K562 (cell line): ENCODE results near the gene EHBP1. TPM values are rescaled to one million over a fixed set of nuclear protein-coding genes. Genes with fewer than 3 reads are reported as not detected.
A peak's percentile ranks its signal among the peaks of the same experiment; 100 is the strongest.

Source experiments
- ATAC-seq: fragments of 200-7000 bp; cut with Tn5 transposase; 3 replicates; pipeline ENCODE4 v1.9.1; 2020; ENCODE audit warnings: moderate library complexity
- BruUV-seq: library from RNA; stranded (reverse); fragments of 400-500 nt; replicated peaks from 2 replicates; lab custom pipeline; 2021; lab: Mats Ljungman, UMichigan
- CTCF ChIA-PET: fragments of 300-600 bp; formaldehyde crosslinking; extraction: SDS; loops from one replicate; lab custom pipeline; 2021; ENCODE audit warnings: low intra/inter-chr PET ratio; lab: Yijun Ruan, JAX
- POLR2A ChIA-PET: fragments of 300-600, 350-650 bp; sonication (Branson Sonifier 250); formaldehyde crosslinking; extraction: SDS; loops from one replicate; lab custom pipeline; 2021; ENCODE audit warnings: antibody characterized with exemption, inconsistent platforms; lab: Yijun Ruan, JAX
- DNase-seq, 4 experiments: peaks; one replicate each; pipeline versions ENCODE4 v3.0.0 to v3.0.0-alpha.2; 2011 to 2018; ENCODE audit warnings: low spot score in 3 of 4, mixed read lengths in 3 of 4; ENCODE audit errors: extremely low read depth in 1 of 4
- FAIRE-seq: peaks from 2 replicates; lab custom pipeline; 2011; peaks lifted over from hg19 to GRCh38; lab: Jason Lieb, UNC
- H2AFZ ChIP-seq: 2 replicates; pipeline ENCODE4 v1.6.0; 2011; ENCODE audit warnings: low read depth, low read length, control low read depth, inconsistent platforms
- H3K27ac ChIP-seq: fragments of 200-600 bp; 3 replicates; pipeline ENCODE4 v1.8.0; 2011; ENCODE audit warnings: low read depth, mild to moderate bottlenecking, control low read depth, inconsistent platforms, low read length, moderate library complexity, mixed read lengths; ENCODE audit errors: extremely low read depth
- H3K27me3 ChIP-seq, 2 experiments: fragments of 300-600 bp in 1 of 2; 2 replicates in 1 of 2; 3 replicates in 1 of 2; pipeline versions ENCODE4 v1.6.0 to v1.8.0; 2011; ENCODE audit warnings: inconsistent platforms in 2 of 2, low read length in 2 of 2, mild to moderate bottlenecking in 1 of 2, mixed read lengths in 1 of 2, moderate library complexity in 1 of 2; ENCODE audit not compliant: control insufficient read depth in 2 of 2, insufficient read depth in 2 of 2
- H3K36me3 ChIP-seq: fragments of 300-600 bp; 3 replicates; pipeline ENCODE4 v1.8.0; 2011; ENCODE audit warnings: mild to moderate bottlenecking, low read length, inconsistent platforms; ENCODE audit not compliant: control insufficient read depth, insufficient read depth
- H3K4me1 ChIP-seq, 2 experiments: fragments of 200-600 bp in 1 of 2; replicated peaks in 1 of 2; 2 replicates in 1 of 2; 3 replicates in 1 of 2; pipeline versions ENCODE4 v1.5.1 to v1.8.0; 2011; ENCODE audit warnings: inconsistent platforms in 2 of 2, low read length in 2 of 2, mild to moderate bottlenecking in 1 of 2, mixed read lengths in 1 of 2, moderate library complexity in 1 of 2; ENCODE audit not compliant: control insufficient read depth in 2 of 2, insufficient read depth in 2 of 2
- H3K4me2 ChIP-seq: 2 replicates; pipeline ENCODE4 v1.6.1; 2011; ENCODE audit warnings: low read length, control low read depth, inconsistent platforms, mixed read lengths; ENCODE audit not compliant: insufficient read depth
- H3K4me3 ChIP-seq: fragments of 200-600 bp; sonication (generic), shearing (Covaris generic); 2 replicates; pipeline ENCODE4 v1.5.1; 2016; ENCODE audit warnings: control low read depth, inconsistent platforms
- H3K79me2 ChIP-seq: fragments of 200-600 bp; 3 replicates; pipeline ENCODE4 v1.8.0; 2011; ENCODE audit warnings: low read length, inconsistent platforms; ENCODE audit not compliant: control insufficient read depth, insufficient read depth
- H3K9ac ChIP-seq, 2 experiments: 2 replicates each; pipeline versions ENCODE4 v1.6.0 to v1.6.1; 2011; ENCODE audit warnings: low read depth in 2 of 2, low read length in 2 of 2, control low read depth in 1 of 2, inconsistent platforms in 1 of 2, mild to moderate bottlenecking in 1 of 2, mixed read lengths in 1 of 2; ENCODE audit not compliant: insufficient read depth in 1 of 2
- H3K9me1 ChIP-seq: one replicate; pipeline ENCODE4 v1.6.0; 2011; ENCODE audit warnings: inconsistent platforms, mild to moderate bottlenecking, low read length, moderate library complexity; ENCODE audit not compliant: control insufficient read depth, insufficient read depth
- H3K9me3 ChIP-seq: replicated peaks from 2 replicates; pipeline ENCODE4 v1.5.1; 2011; ENCODE audit warnings: low read depth, low read length, inconsistent platforms; ENCODE audit not compliant: control insufficient read depth, insufficient read depth
- H4K20me1 ChIP-seq: replicated peaks from 2 replicates; pipeline ENCODE4 v1.6.1; 2011; ENCODE audit warnings: low read length, inconsistent platforms, mixed read lengths; ENCODE audit not compliant: control insufficient read depth, insufficient read depth
- ATF1 ChIP-seq, 2 experiments: fragments of 450-650 bp in 1 of 2; IDR thresholded peaks; 2 replicates each; pipeline ENCODE4 v1.6.1; 2016; ENCODE audit warnings: missing compliant biosample characterization in 1 of 2, missing genetic modification characterization in 1 of 2
- CBFA2T3 ChIP-seq: fragments of 450-650 bp; IDR thresholded peaks from 2 replicates; pipeline ENCODE4 v1.6.1; 2017
- CBFB ChIP-seq: sonication (generic); formaldehyde crosslinking; IDR thresholded peaks from 2 replicates; pipeline ENCODE4 v1.4.0; 2020; ENCODE audit warnings: mild to moderate bottlenecking, missing genetic modification reagents
- CHD1 ChIP-seq: fragments of 200-600 bp; sonication (generic); IDR thresholded peaks from one replicate; pipeline ENCODE4 v1.6.1; 2012; ENCODE audit warnings: mild to moderate bottlenecking, moderate library complexity, low read length, inconsistent platforms
- CXXC5 ChIP-seq: fragments of 250-450 bp; sonication (Bioruptor Pico); IDR thresholded peaks from 2 replicates; pipeline ENCODE4 v1.8.0; 2022; ENCODE audit warnings: inconsistent platforms, mild to moderate bottlenecking, moderate library complexity
- ELF1 ChIP-seq: fragments of 200-800 bp; sonication (Bioruptor generic); IDR thresholded peaks from 2 replicates; pipeline ENCODE4 v1.6.1; 2016; ENCODE audit warnings: missing genetic modification characterization, missing compliant biosample characterization
- FOXP1 ChIP-seq: sonication (generic); formaldehyde crosslinking; IDR thresholded peaks from 2 replicates; pipeline ENCODE4 v1.8.0; 2022; ENCODE audit warnings: mild to moderate bottlenecking, missing genetic modification reagents
- HDAC2 ChIP-seq: fragments of 450-650 bp; IDR thresholded peaks from 2 replicates; pipeline ENCODE4 v1.6.1; 2016; ENCODE audit warnings: mild to moderate bottlenecking
- HMBOX1 ChIP-seq: sonication (generic); IDR thresholded peaks from 2 replicates; pipeline ENCODE4 v1.6.1; 2016
- ILK ChIP-seq: fragments of 450-650 bp; IDR thresholded peaks from 2 replicates; pipeline ENCODE4 v1.6.1; 2016; ENCODE audit warnings: missing genetic modification characterization, low read depth, mild to moderate bottlenecking, missing compliant biosample characterization, moderate library complexity, borderline replicate concordance
- MCM5 ChIP-seq: fragments of 450-650 bp; IDR thresholded peaks from 2 replicates; pipeline ENCODE4 v1.6.1; 2016; ENCODE audit warnings: low read depth
- MXD1 ChIP-seq: fragments of 250-450 bp; sonication (Bioruptor Pico); IDR thresholded peaks from 2 replicates; pipeline ENCODE4 v1.8.0; 2021; ENCODE audit warnings: borderline replicate concordance, mild to moderate bottlenecking, moderate library complexity; ENCODE audit not compliant: poor library complexity, severe bottlenecking
- NRF1 ChIP-seq, 2 experiments: fragments of 450-650 bp; IDR thresholded peaks in 1 of 2; conservative IDR thresholded peaks in 1 of 2; 2 replicates each; pipeline ENCODE4 v1.6.1; 2014; ENCODE audit warnings: mild to moderate bottlenecking in 2 of 2
- OTX1 ChIP-seq: fragments of 450-650 bp; formaldehyde crosslinking; IDR thresholded peaks from 2 replicates; pipeline ENCODE4 v1.4.0; 2022; ENCODE audit warnings: mild to moderate bottlenecking
- PKNOX1 ChIP-seq: fragments of 450-650 bp; IDR thresholded peaks from 2 replicates; pipeline ENCODE4 v1.6.1; 2016
- SREBF1 ChIP-seq: fragments of 150-350 bp; IDR thresholded peaks from 2 replicates; pipeline ENCODE4 v1.6.1; 2014; ENCODE audit warnings: antibody characterized with exemption, low read depth, low read length, borderline replicate concordance
- U2AF1 ChIP-seq: fragments of 200-400 bp; formaldehyde crosslinking; optimal IDR thresholded peaks from 2 replicates; pipeline ENCODE3; 2017; ENCODE audit warnings: mild to moderate bottlenecking, low read depth, low read length, moderate library complexity
- ZNF175 ChIP-seq: fragments of 200-800 bp; sonication (Bioruptor generic); IDR thresholded peaks from 2 replicates; pipeline ENCODE4 v1.6.1; 2016; ENCODE audit warnings: low read depth, mild to moderate bottlenecking, missing genetic modification characterization, missing compliant biosample characterization
- WGBS: fragments of 100-300 bp; shearing (Covaris generic); methylation state at CpG from one replicate; pipeline ENCODE4 v1.1.6; 2016; ENCODE audit warnings: low coverage, mixed read lengths; ENCODE audit not compliant: insufficient coverage; ENCODE audit errors: missing lambda C conversion rate; 5-methylcytosine and 5-hydroxymethylcytosine counted together
- in situ Hi-C: fragments of 300-500 bp; cut with MboI; formaldehyde crosslinking; loops from 4 replicates; pipeline ENCODE4 v1.15.0; 2018; ENCODE audit warnings: inconsistent platforms, mixed read lengths
- intact Hi-C: fragments of 100-400 bp; cut with micrococcal nuclease; formaldehyde crosslinking; loops from 2 replicates; pipeline ENCODE4 v1.14.2; 2022
- polyA plus RNA-seq, 8 experiments: library from polyadenylated mRNA; depleted of rRNA in 4 of 8; stranded (reverse) in 5 of 8; unstranded in 3 of 8; fragments of >200 nt; fragmentation: Nextera tagmentation in 2 of 8; fragmentation: Illumina TruSeq in 1 of 8; extraction: Ambion mirVana in 2 of 8; extraction: Trizol in 1 of 8; gene quantifications; 2 replicates each; pipeline versions ENCODE4 v1.2.1 to v1.2.3, GENCODE V29; 2011 to 2014; ENCODE audit warnings: inconsistent platforms in 1 of 8, missing spikeins in 1 of 8
- total RNA-seq, 7 experiments: library from RNA; depleted of rRNA in 6 of 7; stranded (reverse); fragments of >200 nt in 6 of 7; fragmentation: Illumina TruSeq in 2 of 7; extraction: Trizol in 2 of 7; gene quantifications; 2 replicates each; pipeline versions ENCODE4 v1.2.1 to v1.2.3, GENCODE V29; 2011 to 2021; ENCODE audit warnings: low replicate concordance in 1 of 7

Gene EHBP1
- total and polyA plus RNA-seq, 9 of the 15 experiments (the other 6 are each of a cell fraction or from before 2014, with no cell fraction given), result 8.9 to 26.6 (median 19.3) TPM

- H4K20me1 ChIP-seq, result no peaks in the 10 kb centered on the region
- peak overlapping the region; percentile 80 to 99 for H3K9ac ChIP-seq
- H3K4me3 ChIP-seq, result peak overlapping the region; percentile 88
- no peak for TF ChIP-seq CBFB (CRISPR knock-in tag)
- no peak for TF ChIP-seq CHD1
- no peak for TF ChIP-seq ELF1 (tag)
- TF ChIP-seq MCM5, result no peak
- no peak for TF ChIP-seq U2AF1
- no peak for TF ChIP-seq NRF1 (conservative IDR thresholded peaks at IDR 0.05 in 1 of 2, IDR thresholded peaks at IDR 0.05 in 1 of 2)
- TF ChIP-seq ATF1 (CRISPR knock-in tag; IDR thresholded peaks at IDR 0.05), result no peak
- TF ChIP-seq ATF1 (tag; IDR thresholded peaks at IDR 0.05), result 0 out of 2 replicates have a peak, but pooled peaks have one; percentile 53
- no peak for TF ChIP-seq MXD1
- no peak for TF ChIP-seq PKNOX1
- TF ChIP-seq ILK (tag), result no peak
- TF ChIP-seq HMBOX1, result no peak
- no peak for TF ChIP-seq SREBF1
- 0 out of 2 replicates have a peak, but pooled peaks have one; percentile 6 for TF ChIP-seq CXXC5 (CRISPR knock-in tag)
- no peak for TF ChIP-seq CBFA2T3
- TF ChIP-seq HDAC2, result peak; percentile 8; the same call in 1 of the 2 replicates
- peak; percentile 53; the same call in 1 of the 2 replicates for TF ChIP-seq OTX1 (CRISPR knock-in tag)
- no peak for TF ChIP-seq ZNF175 (CRISPR knock-in tag)
- no peak for TF ChIP-seq FOXP1 (CRISPR knock-in tag)
Observed at GRCh38 chr2:63051042-63051794, 345.7 kb downstream of the EHBP1 start.

More at GRCh38 chr2:63051042-63051794, 345.7 kb downstream of the EHBP1 start:
- BruUV-seq, result TSS peak; percentile 64
- Histone ChIP-seq H3K4me2 (peak overlapping the region; percentile 91), H3K9me3 (peaks cover 6% of the 10 kb centered on the region), H2AFZ (peak overlapping the region; percentile 97), H3K9me1 (no peaks in the 10 kb centered on the region), H3K27me3 (no peaks in the 10 kb centered on the region), H3K79me2 (peaks cover 12% of the 10 kb centered on the region; the same call in 2 of the 3 replicates), H3K27ac (peak overlapping the region; percentile 81), H3K36me3 (peaks cover 32% of the 10 kb centered on the region; the same call in 2 of the 3 replicates), H3K4me1 (peaks cover 2 to 35% of the 10 kb centered on the region in 2 experiments; a peak in 3 of 5 replicates)
- ChIA-PET CTCF (no interaction called here), POLR2A (interaction anchor here (0.5 to 1.0 kb wide), 3 partner anchors 10 to 330 kb away, joined by 3 to 5 read pairs (median 4); no protein-coding TSS in a partner anchor)
- DNase-seq (peak; percentile 18 to 42 (median 40)), ATAC-seq (peak; percentile 6; the same call in 2 of the 3 replicates), FAIRE-seq (no peak)
- 9% methylated on average over 26 of the region's 42 CpGs for WGBS
- in situ Hi-C loops (no loop called here), intact Hi-C loops (no loop called here)
